Stimulated activated effector memory CD8-positive, alpha-beta T cell treated with anti-CD3 and anti-CD28 coated beads, Interleukin-12 subunit alpha, Interleukin-12 subunit beta, amount 100 ng/mL, for 72 hours (primary cell): ENCODE data around the gene THTPA.
A peak's percentile ranks its signal among the peaks of the same experiment; 100 is the strongest.
"Not testable (repeated sequence)": the region's sequence is repeated elsewhere in the genome, so short reads cannot be mapped to it uniquely, and the experiment has no call there.

Experiments used
- ATAC-seq: fragments of 150-1000 bp; cut with Tn5 transposase; 2 replicates; pipeline ENCODE4 v1.10.0; 2021
- DNase-seq, 2 donors: peaks; one replicate each; pipeline ENCODE4 v3.0.0; 2021 to 2022; ENCODE audit warnings: low spot score in 2 of 2
- H3K27ac Mint-ChIP-seq: one replicate; pipeline ENCODE4 v1.8.0; 2022; ENCODE audit warnings: mild to moderate bottlenecking, mixed read lengths
- H3K36me3 Mint-ChIP-seq: one replicate; pipeline ENCODE4 v1.8.0; 2022; ENCODE audit warnings: mild to moderate bottlenecking, mixed read lengths
- H3K4me1 Mint-ChIP-seq: one replicate; pipeline ENCODE4 v1.8.0; 2022; ENCODE audit warnings: mixed read lengths
- H3K4me3 Mint-ChIP-seq: one replicate; pipeline ENCODE4 v1.8.0; 2022; ENCODE audit warnings: mild to moderate bottlenecking, mixed read lengths
- H3K9me3 Mint-ChIP-seq: one replicate; pipeline ENCODE4 v1.8.0; 2022; ENCODE audit warnings: mixed read lengths

Gene THTPA

DNA sequence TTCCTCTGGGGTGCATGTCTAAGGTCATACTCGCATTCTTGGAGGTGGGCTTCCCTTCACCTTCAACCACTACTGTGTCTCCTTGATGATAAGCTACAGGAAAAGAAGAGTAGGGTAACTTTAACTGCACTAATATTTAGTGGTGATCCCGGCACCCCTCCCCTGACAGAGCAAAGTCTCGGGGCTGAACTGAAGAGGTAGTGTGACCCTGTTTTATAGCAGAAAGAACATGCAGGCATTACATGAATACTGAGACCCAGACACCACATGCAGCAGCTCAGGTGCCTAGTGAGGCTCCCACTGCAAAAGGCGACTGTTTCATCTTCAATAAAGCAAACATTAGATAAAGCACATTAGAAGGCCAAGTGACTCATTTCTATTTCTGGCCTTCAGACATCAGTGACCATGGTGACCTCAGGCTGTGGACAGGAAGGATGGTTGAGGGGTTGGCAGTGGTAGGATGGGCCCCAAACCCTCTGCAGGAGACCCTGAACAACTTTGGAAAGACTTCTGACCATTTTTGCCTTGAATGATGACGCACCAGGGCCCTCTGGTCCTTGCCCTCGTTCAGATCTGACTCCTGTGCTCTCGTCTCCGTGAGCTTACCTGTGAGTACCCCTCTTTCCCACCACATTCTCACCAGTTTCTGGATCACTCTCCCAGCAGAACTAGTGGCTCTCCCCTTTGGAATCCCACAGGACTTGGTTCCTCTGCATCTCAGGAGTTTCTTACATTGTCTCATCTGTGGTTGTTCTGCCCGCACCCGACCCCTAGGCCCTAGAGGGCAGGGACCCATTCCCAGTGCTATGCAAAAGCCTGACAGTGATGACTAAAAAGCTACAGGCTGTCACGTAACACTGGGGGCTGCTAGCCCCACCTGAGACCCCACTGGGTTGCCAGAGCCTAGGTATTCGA is 46.4 kb downstream of the THTPA start:
- Mint-ChIP-seq H3K4me1 (peaks cover 38% of the 10 kb centered on the region), H3K36me3 (no peaks in the 10 kb centered on the region), H3K4me3 (no peak overlapping the region), H3K9me3 (peaks cover 3% of the 10 kb centered on the region), H3K27ac (peak overlapping the region; percentile 63)
- ATAC-seq (no peak), DNase-seq (no peak)

DNA sequence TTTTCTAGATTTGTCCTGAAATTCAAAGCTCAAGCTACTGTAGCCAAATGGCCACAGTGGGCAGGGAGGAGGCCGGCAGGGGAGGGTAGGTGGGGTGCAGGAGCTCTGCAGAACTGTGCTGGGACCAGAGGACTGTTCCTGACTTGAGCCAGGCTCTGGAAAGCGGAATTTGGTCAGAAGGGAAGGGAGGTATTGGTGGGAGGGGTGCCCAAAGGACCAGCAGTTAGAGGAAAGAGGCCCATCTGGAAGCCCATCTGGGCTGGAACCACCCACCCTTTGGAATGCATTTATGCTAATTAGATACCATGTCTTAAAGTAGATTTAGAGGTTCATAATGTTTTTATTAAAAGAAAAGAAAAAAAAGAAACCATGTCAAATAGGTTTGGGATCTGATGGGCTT is 47.0 kb downstream of the THTPA start:
- Mint-ChIP-seq H3K4me3 (no peak overlapping the region), H3K9me3 (peaks cover 3% of the 10 kb centered on the region), H3K36me3 (no peaks in the 10 kb centered on the region), H3K27ac (peak overlapping the region; percentile 63), H3K4me1 (peaks cover 40% of the 10 kb centered on the region)
- no peak for ATAC-seq
- no peak for DNase-seq

DNA sequence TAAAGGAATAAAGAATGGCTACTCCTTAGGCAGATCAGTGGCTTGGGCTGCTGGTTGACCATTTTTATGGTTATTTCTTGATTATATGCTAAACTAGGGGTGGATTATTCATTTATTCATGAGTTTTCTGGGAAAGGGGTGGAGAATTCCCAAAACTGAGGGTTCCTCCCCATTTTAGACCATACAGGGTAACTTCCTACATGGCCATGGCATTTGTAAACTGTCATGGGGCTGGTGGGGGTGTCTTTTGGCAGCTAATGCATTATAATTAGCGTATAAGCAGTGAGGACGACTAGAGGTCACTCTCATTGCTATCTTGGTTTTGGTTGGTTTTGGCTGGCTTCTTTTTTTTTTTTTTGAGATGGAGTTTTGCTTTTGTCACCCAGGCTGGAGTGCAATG is 48.1 kb downstream of the THTPA start:
- no peak overlapping the region for H3K4me3 Mint-ChIP-seq
- no peak for ATAC-seq

DNA sequence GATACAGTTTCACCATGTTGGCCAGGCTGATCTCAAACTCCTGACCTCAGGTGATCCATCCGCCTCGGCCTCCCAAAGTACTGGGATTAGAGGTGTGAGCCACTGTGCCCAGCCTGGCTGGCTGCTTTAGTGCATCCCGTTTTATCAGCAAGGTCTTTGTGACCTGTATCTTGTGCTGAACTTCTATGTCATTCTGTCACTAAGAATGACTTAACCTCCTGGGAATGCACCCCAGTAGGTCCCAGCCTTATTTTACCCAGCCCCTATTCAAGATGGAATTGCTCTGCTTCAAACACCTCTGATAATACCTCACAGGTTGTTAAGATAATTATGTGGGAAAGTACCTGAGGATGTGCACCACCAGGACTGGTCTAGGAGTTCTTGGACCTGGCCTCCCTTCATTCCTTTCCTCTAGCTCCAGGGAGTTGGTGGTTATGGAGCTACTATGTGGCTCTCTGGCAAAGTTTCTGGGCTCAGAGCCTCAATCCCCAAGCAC is 48.7 kb downstream of the THTPA start:
- H3K27ac Mint-ChIP-seq, result peak overlapping the region; percentile 86
- DNase-seq (no peak), ATAC-seq (no peak)
- peaks cover 51% of the 10 kb centered on the region for H3K4me1 Mint-ChIP-seq
- no peak overlapping the region for H3K4me3 Mint-ChIP-seq
- H3K36me3 Mint-ChIP-seq, result no peaks in the 10 kb centered on the region
- H3K9me3 Mint-ChIP-seq, result peaks cover 5% of the 10 kb centered on the region

More for the DNA sequence above, 48.1 kb downstream of the THTPA start:
- H3K4me1 Mint-ChIP-seq, result peaks cover 48% of the 10 kb centered on the region
- H3K36me3 Mint-ChIP-seq, result no peaks in the 10 kb centered on the region
- H3K27ac Mint-ChIP-seq, result no peak overlapping the region
- DNase-seq, result no peak
- H3K9me3 Mint-ChIP-seq, result peaks cover 7% of the 10 kb centered on the region

DNA sequence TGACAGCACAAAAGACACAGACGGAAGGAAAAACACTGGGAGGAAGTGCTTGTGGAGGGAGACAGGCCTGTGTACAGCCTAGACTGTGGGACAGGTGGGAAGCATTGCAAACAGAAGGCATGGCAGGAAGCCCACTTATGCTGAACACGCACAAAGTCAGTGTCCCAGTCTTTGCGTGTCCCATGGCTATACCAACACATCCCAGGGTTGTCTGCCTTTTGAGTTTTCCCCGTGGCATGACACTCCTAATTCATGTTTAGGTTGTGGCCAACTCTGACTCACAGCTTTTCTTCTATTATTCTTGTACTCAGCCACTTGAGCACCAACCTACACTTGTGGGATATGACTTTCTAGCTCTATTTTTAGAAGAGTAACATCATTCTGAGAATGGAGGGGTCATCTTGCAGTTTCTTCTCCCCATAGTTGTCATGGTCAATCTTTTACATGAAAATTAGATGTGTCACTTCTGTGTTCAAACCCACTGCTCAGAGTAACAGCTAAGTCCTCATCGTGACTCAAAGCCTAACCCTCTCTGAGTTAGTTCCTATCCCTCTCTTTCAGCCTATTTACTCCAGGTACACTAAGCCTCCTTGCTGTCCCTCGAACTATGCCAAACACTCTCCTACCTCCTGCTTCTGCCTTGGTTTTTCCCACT is 50.0 kb downstream of the THTPA start:
- no peaks in the 10 kb centered on the region for H3K36me3 Mint-ChIP-seq
- H3K27ac Mint-ChIP-seq, result peak overlapping the region; percentile 86
- ATAC-seq (peak; percentile 97), DNase-seq (peak in 1 of 2 donors; percentile 70)
- H3K4me3 Mint-ChIP-seq, result peak overlapping the region; percentile 27
- H3K4me1 Mint-ChIP-seq, result peaks cover 60% of the 10 kb centered on the region
- H3K9me3 Mint-ChIP-seq, result peaks cover 5% of the 10 kb centered on the region

DNA sequence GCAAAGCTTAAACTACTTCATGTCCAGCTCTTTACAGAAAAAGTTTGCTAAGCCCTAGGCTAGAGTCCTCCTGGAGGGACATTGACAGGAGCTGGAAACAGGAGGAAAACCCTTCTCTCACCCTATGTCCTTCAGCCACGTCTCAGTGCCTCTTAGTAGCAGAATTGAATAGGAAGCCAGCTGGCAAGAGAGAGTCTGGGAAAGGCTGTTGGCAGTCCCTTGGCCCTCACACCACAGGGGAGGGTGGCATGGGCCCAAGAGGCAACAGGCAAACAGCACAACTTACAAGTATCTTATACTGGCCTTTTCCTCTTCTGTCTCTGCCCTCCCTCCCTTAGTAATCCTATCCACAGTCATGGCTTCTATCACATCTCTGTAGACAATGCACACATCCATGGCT is 52.4 kb downstream of the THTPA start:
- H3K4me1 Mint-ChIP-seq, result peaks cover 47% of the 10 kb centered on the region
- no peak overlapping the region for H3K4me3 Mint-ChIP-seq
- DNase-seq, result no peak
- ATAC-seq, result no peak
- peaks cover 5% of the 10 kb centered on the region for H3K9me3 Mint-ChIP-seq
- no peaks in the 10 kb centered on the region for H3K36me3 Mint-ChIP-seq
- peak overlapping the region; percentile 96 for H3K27ac Mint-ChIP-seq

DNA sequence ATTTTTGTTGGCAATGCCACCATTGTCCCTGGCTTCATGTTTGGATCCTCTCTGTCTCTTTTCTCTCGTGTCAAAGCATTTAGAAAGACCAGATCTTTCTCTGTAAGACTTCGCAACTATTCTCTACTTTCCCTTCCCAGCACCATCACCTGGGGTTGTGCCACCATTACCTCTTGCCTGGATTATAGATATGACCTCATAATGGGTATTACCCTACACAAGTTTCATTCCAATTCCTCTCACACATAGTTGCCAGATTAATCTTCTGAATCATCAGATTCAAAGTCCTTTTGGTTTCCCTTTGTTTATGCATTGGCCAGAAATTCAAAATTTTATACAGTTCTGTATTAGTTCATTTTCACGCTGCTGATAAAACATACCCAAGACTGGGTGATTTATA is 52.9 kb downstream of the THTPA start:
- ATAC-seq, result no peak
- H3K36me3 Mint-ChIP-seq, result no peaks in the 10 kb centered on the region
- peaks cover 51% of the 10 kb centered on the region for H3K4me1 Mint-ChIP-seq
- H3K4me3 Mint-ChIP-seq, result no peak overlapping the region
- DNase-seq, result no peak
- peaks cover 5% of the 10 kb centered on the region for H3K9me3 Mint-ChIP-seq
- peak overlapping the region; percentile 96 for H3K27ac Mint-ChIP-seq

DNA sequence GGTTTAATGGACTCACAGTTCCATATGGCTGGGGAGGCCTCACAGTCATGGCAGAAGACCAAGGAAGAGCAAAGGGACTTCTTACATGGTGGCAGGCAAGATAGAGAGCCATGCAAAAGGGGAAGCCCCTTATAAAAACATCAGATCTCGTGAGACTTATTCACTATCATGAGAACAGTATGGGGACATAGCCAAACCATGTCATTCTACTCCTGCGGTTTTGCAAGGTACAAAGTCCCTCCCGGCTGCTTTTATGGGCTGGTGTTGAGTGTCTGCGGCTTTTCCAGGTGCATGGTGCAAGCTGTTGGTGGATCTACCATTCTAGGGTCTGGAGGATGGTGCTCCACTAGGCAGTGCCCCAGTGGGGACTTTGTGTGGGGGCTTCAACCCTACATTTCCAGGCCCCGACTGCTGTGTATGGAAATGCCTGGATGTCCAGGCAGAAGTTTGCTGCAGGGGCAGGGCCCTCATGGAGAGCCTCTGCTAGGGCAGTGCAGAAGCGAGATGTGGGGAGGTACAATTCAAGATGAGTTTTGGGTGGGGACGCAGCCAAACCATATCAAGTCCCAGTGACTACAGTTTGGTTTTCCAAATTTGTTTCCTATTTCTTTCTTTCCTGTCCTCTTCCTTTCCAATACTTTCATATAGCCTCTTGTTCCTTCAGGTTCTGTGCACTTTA is 53.5 kb downstream of the THTPA start:
- not testable (repeated sequence) for ATAC-seq, DNase-seq, H3K36me3 Mint-ChIP-seq, H3K9me3 Mint-ChIP-seq
- Mint-ChIP-seq H3K4me3 (peak overlapping the region; percentile 43), H3K27ac (peak overlapping the region; percentile 96), H3K4me1 (peaks cover 56% of the 10 kb centered on the region)
